ENCODE measurements around the gene HAPLN2. TPM values are rescaled to one million over a fixed set of nuclear protein-coding genes. Genes with fewer than 3 reads are reported as not detected.

The HAPLN2 gene
- total RNA-seq, 1 experiment from 2014 or later: not detected

- Mint-ChIP-seq H3K27me3 (ENCODE audit: unreplicated experiment) (no peaks in the 10 kb centered on the region), H3K9me3 (ENCODE audit: low read depth, unreplicated experiment) (no peaks in the 10 kb centered on the region), H3K4me3 (ENCODE audit: low read depth, unreplicated experiment) (no peak overlapping the region), H3K4me1 (ENCODE audit: low read depth, unreplicated experiment) (peaks cover 30% of the 10 kb centered on the region), H3K36me3 (ENCODE audit: insufficient read depth, unreplicated experiment) (peaks cover 41% of the 10 kb centered on the region), H3K27ac (ENCODE audit: unreplicated experiment) (no peak overlapping the region)
- BruUV-seq (replicated peaks): no TSS peak
- CTCF ChIA-PET: no interaction called here
- intact Hi-C loops (cut with micrococcal nuclease; ENCODE audit: unreplicated experiment): no loop called here
- no peak for DNase-seq
- no peak for TF ChIP-seq CTCF (IDR thresholded peaks at IDR 0.05; ENCODE audit: unreplicated experiment)
These were observed 35.5 kb downstream of the HAPLN2 start for GRCh38 chr1:156654700-156655099.

GRCh38 chr1:156655151-156655903 is 36.1 kb downstream of the HAPLN2 start:
- Mint-ChIP-seq H3K36me3 (ENCODE audit: insufficient read depth, unreplicated experiment) (peaks cover 47% of the 10 kb centered on the region), H3K4me1 (ENCODE audit: low read depth, unreplicated experiment) (peaks cover 36% of the 10 kb centered on the region), H3K9me3 (ENCODE audit: low read depth, unreplicated experiment) (no peaks in the 10 kb centered on the region), H3K27me3 (ENCODE audit: unreplicated experiment) (no peaks in the 10 kb centered on the region), H3K4me3 (ENCODE audit: low read depth, unreplicated experiment) (no peak overlapping the region), H3K27ac (ENCODE audit: unreplicated experiment) (no peak overlapping the region)
- TF ChIP-seq CTCF (IDR thresholded peaks at IDR 0.05; ENCODE audit: unreplicated experiment): no peak
- no TSS peak for BruUV-seq (replicated peaks)
- CTCF ChIA-PET: no interaction called here
- intact Hi-C loops (cut with micrococcal nuclease; ENCODE audit: unreplicated experiment): no loop called here
- no peak for DNase-seq

GRCh38 chr1:156655904-156656516 is 36.8 kb downstream of the HAPLN2 start:
- no peak for TF ChIP-seq CTCF (IDR thresholded peaks at IDR 0.05; ENCODE audit: unreplicated experiment)
- CTCF ChIA-PET: no interaction called here
- H3K27me3 Mint-ChIP-seq (ENCODE audit: unreplicated experiment): no peaks in the 10 kb centered on the region

GRCh38 chr1:156656806-156657740 is 37.9 kb downstream of the HAPLN2 start:
- intact Hi-C loops (cut with micrococcal nuclease; ENCODE audit: unreplicated experiment): loop anchor here (1.0 kb wide), 1 partner anchor 30 kb away; no protein-coding TSS in a partner anchor
- peaks cover 61% of the 10 kb centered on the region for H3K36me3 Mint-ChIP-seq (ENCODE audit: insufficient read depth, unreplicated experiment)
- no peak overlapping the region for H3K27ac Mint-ChIP-seq (ENCODE audit: unreplicated experiment)
- peak; percentile 83 for DNase-seq
- CTCF ChIA-PET: interaction anchor here (0.6 to 1.8 kb wide), 4 partner anchors 21 to 242 kb away, joined by 4 to 7 read pairs (median 4); no protein-coding TSS in a partner anchor
- H3K4me3 Mint-ChIP-seq (ENCODE audit: low read depth, unreplicated experiment): peak overlapping the region; percentile 27
- H3K27me3 Mint-ChIP-seq (ENCODE audit: unreplicated experiment): no peaks in the 10 kb centered on the region
- BruUV-seq (replicated peaks): no TSS peak
- no peaks in the 10 kb centered on the region for H3K9me3 Mint-ChIP-seq (ENCODE audit: low read depth, unreplicated experiment)
- peaks cover 52% of the 10 kb centered on the region for H3K4me1 Mint-ChIP-seq (ENCODE audit: low read depth, unreplicated experiment)
- TF ChIP-seq CTCF (IDR thresholded peaks at IDR 0.05; ENCODE audit: unreplicated experiment): peak; percentile 97

More at GRCh38 chr1:156655904-156656516, 36.8 kb downstream of the HAPLN2 start:
- H3K9me3 Mint-ChIP-seq (ENCODE audit: low read depth, unreplicated experiment): no peaks in the 10 kb centered on the region
- no peak overlapping the region for H3K4me3 Mint-ChIP-seq (ENCODE audit: low read depth, unreplicated experiment)
- BruUV-seq (replicated peaks): no TSS peak
- peaks cover 41% of the 10 kb centered on the region for H3K4me1 Mint-ChIP-seq (ENCODE audit: low read depth, unreplicated experiment)
- DNase-seq: no peak
- H3K27ac Mint-ChIP-seq (ENCODE audit: unreplicated experiment): no peak overlapping the region
- peaks cover 54% of the 10 kb centered on the region for H3K36me3 Mint-ChIP-seq (ENCODE audit: insufficient read depth, unreplicated experiment)
- intact Hi-C loops (cut with micrococcal nuclease; ENCODE audit: unreplicated experiment): no loop called here

Data from Calu3 (cell line).